Calu3 (cell line): ENCODE data around the gene TEPSIN. TPM values are rescaled to one million over a fixed set of nuclear protein-coding genes. Genes with fewer than 3 reads are reported as not detected.
A peak's percentile ranks its signal among the peaks of the same experiment; 100 is the strongest.

Experiments used
- BruUV-seq: library from RNA; stranded (reverse); fragments of 400-500 nt; replicated peaks from 2 replicates; lab custom pipeline; 2021; lab: Mats Ljungman, UMichigan
- CTCF ChIA-PET: fragments of 300-600 bp; sonication (Branson Sonifier 250); formaldehyde crosslinking; loops from one replicate; lab custom pipeline; 2022; ENCODE audit warnings: antibody characterized with exemption; lab: Charles Lee
- DNase-seq: peaks from one replicate; pipeline ENCODE4 v3.0.0; 2022
- H3K27ac Mint-ChIP-seq: one replicate; pipeline ENCODE4 v1.8.0; 2022; ENCODE audit warnings: mixed read lengths; ENCODE audit not compliant: unreplicated experiment
- H3K27me3 Mint-ChIP-seq: one replicate; pipeline ENCODE4 v1.8.0; 2022; ENCODE audit warnings: mixed read lengths; ENCODE audit not compliant: unreplicated experiment
- H3K36me3 Mint-ChIP-seq: one replicate; pipeline ENCODE4 v1.8.0; 2022; ENCODE audit warnings: mild to moderate bottlenecking, moderate library complexity, mixed read lengths; ENCODE audit not compliant: insufficient read depth, unreplicated experiment
- H3K4me1 Mint-ChIP-seq: one replicate; pipeline ENCODE4 v1.8.0; 2022; ENCODE audit warnings: mild to moderate bottlenecking, low read depth, mixed read lengths; ENCODE audit not compliant: unreplicated experiment
- H3K4me3 Mint-ChIP-seq: one replicate; pipeline ENCODE4 v1.8.0; 2022; ENCODE audit warnings: mild to moderate bottlenecking, low read depth, moderate library complexity, mixed read lengths; ENCODE audit not compliant: unreplicated experiment
- H3K9me3 Mint-ChIP-seq: one replicate; pipeline ENCODE4 v1.8.0; 2022; ENCODE audit warnings: low read depth, mixed read lengths; ENCODE audit not compliant: unreplicated experiment
- intact Hi-C: fragments of 100-400 bp; cut with micrococcal nuclease; formaldehyde crosslinking; loops from one replicate; pipeline ENCODE4 v1.10.0; 2022; ENCODE audit not compliant: unreplicated experiment
- total RNA-seq: library from RNA; stranded (reverse); gene quantifications from 2 replicates; pipeline ENCODE4 v1.2.3, GENCODE V29; 2022
- TF ChIP-seq, protein P1 (sequence below): fragments of 200-600 bp; IDR thresholded peaks from one replicate; pipeline ENCODE4 v1.8.0; 2022; ENCODE audit warnings: antibody characterized with exemption; ENCODE audit not compliant: unreplicated experiment

Gene TEPSIN
- total RNA-seq, 1 experiment from 2014 or later, result 37.0 TPM

DNA sequence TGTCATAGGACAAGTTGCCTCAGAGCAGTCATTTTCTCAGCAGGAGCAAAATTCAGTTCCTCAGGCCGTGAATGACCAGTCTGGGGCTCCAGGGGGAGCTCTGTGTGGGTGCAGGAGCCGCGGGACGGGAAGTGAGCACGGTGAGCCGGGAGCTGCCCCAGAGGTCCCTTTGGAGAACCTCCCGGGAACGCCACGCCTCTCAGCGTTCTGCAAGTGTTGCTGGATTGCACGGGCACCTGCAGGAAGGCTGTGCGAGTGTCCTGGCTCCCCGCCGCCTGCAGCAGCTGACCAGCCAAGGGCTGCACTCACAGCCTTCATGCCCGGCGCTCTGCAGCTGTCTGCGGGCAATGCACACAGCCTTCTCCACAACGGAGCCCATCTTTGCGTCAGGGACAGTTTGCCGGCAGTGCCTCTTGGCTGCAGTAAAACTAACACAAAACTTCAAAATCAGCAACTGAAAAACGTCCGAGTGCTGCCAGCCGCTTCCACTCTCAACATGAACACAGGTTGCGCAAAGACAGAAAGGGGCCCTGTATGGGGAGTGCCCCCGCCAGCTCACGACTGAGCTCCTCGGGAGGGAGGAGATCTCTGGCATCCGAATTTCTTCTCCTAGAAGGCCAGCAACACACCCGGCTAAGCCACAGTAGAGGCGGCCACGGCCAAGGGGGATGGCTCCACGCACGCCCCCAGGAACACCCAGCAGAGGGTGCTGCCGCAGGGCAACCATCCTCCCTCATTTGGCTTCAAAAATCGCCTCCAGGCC, 16.3 kb upstream of the TEPSIN start:
- H3K36me3 Mint-ChIP-seq, result peaks cover 64% of the 10 kb centered on the region
- BruUV-seq, result no TSS peak
- no peak overlapping the region for H3K27ac Mint-ChIP-seq
- peak; percentile 54 for DNase-seq
- H3K4me1 Mint-ChIP-seq, result no peaks in the 10 kb centered on the region
- no peaks in the 10 kb centered on the region for H3K27me3 Mint-ChIP-seq
- no peaks in the 10 kb centered on the region for H3K9me3 Mint-ChIP-seq
- CTCF ChIA-PET, result interaction anchor here (1.0 kb wide), 2 partner anchors 228 to 230 kb away, joined by 3 to 4 read pairs; no protein-coding TSS in a partner anchor
- intact Hi-C loops, result loop anchor here (5.0 kb wide), 1 partner anchor 227 kb away; no protein-coding TSS in a partner anchor
- H3K4me3 Mint-ChIP-seq, result no peak overlapping the region
- TF ChIP-seq, protein P1, sequence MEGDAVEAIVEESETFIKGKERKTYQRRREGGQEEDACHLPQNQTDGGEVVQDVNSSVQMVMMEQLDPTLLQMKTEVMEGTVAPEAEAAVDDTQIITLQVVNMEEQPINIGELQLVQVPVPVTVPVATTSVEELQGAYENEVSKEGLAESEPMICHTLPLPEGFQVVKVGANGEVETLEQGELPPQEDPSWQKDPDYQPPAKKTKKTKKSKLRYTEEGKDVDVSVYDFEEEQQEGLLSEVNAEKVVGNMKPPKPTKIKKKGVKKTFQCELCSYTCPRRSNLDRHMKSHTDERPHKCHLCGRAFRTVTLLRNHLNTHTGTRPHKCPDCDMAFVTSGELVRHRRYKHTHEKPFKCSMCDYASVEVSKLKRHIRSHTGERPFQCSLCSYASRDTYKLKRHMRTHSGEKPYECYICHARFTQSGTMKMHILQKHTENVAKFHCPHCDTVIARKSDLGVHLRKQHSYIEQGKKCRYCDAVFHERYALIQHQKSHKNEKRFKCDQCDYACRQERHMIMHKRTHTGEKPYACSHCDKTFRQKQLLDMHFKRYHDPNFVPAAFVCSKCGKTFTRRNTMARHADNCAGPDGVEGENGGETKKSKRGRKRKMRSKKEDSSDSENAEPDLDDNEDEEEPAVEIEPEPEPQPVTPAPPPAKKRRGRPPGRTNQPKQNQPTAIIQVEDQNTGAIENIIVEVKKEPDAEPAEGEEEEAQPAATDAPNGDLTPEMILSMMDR, result peak; percentile 35

DNA sequence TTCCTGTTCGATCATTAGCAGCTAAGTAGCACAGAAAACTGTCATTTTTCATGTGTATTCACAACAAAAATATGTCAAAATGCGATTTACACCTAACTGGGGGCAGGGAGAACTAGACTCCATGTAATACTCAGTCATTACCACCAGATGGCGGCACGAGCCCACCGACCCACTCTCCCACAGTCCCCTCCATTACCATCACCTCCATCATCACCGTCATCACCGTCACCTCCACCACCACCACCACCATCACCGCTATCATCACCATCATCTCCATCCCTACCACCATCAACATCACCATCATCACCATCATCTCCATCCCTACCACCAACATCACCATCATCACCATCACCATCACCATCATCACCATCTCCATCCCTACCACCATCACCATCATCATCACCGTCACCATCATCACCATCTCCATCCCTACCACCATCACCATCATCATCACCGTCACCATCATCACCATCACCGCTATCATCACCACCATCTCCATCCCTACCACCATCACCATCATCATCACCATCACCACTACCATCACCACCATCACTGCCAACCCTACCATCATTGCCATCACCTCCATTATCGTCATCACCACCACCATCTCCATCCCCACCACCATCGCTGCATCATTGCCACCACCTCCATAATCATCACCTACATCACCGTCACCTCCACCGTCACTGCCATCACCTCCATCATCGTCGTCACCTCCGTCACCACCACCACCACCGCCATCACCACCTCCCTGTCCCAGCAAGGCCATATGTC, 14.7 kb upstream of the TEPSIN start:
- intact Hi-C loops, result loop anchor here (5.0 kb wide), 1 partner anchor 229 kb away; no protein-coding TSS in a partner anchor
- Mint-ChIP-seq H3K27me3 (no peaks in the 10 kb centered on the region), H3K36me3 (peaks cover 68% of the 10 kb centered on the region), H3K27ac (peak overlapping the region; percentile 33), H3K9me3 (no peaks in the 10 kb centered on the region), H3K4me3 (no peak overlapping the region), H3K4me1 (no peaks in the 10 kb centered on the region)
- no TSS peak for BruUV-seq
- CTCF ChIA-PET, result interaction anchor here (1.0 to 1.1 kb wide), 2 partner anchors 231 to 284 kb away, joined by 3 to 4 read pairs; no protein-coding TSS in a partner anchor
- TF ChIP-seq, protein P1, result peak; percentile 85
- peak; percentile 55 for DNase-seq

DNA sequence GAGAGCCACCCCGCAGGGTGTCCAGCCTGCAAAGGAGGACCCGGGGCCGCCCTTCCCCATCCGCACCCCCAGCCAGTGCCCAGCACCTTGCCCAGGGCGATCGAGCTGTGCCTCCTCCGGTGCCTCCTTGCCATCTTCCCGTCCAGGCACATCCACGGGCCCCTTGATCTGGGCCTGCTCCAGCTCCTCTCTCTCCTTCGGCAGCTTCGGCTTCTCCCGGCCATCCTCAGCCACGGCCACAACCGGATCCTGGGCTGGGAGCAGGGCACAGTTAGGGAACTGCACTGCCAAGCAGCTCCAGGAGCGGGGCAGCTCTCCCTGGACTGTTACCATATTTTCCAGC, 14.1 kb upstream of the TEPSIN start:
- TF ChIP-seq, protein P1, result no peak
- Mint-ChIP-seq H3K36me3 (peaks cover 73% of the 10 kb centered on the region), H3K27ac (peak overlapping the region; percentile 33), H3K9me3 (no peaks in the 10 kb centered on the region), H3K27me3 (no peaks in the 10 kb centered on the region), H3K4me1 (no peaks in the 10 kb centered on the region), H3K4me3 (no peak overlapping the region)
- intact Hi-C loops, result loop anchor here (5.0 kb wide), 1 partner anchor 229 kb away; no protein-coding TSS in a partner anchor
- no TSS peak for BruUV-seq
- no peak for DNase-seq
- CTCF ChIA-PET, result interaction anchor here (1.0 to 1.1 kb wide), 2 partner anchors 232 to 285 kb away, joined by 3 to 4 read pairs; no protein-coding TSS in a partner anchor

DNA sequence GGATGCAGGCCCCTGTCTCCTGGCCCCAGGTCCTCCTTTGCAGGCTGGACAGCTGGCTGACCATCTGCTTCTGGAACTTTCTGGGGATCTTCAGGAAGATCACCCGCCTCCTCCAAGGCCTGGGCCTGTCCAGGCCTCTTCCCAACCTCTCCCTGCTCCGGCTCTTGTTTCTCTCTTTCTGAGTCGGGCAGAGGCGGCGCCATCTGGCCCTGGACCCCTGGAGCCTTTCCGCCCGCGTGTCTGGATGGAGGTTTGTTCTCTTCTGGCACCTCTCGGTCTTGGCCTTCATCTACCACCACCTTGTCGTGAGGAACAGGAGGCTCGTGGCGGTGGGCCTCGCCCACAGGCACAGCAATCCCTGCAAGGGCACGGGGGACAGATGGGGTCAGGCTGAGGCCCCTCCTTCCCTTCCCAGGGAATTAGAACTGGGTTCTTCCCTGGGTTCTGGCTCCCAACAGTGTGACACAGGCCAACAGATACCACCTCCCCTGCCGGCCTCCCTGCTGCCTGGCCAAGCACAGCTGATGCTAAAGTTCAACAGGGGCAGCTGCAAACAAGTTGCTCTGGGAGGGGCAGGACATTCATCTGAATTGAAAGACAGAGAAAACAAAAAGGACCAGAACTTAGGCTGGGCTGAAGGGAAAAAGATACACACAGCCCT, 13.6 kb upstream of the TEPSIN start:
- no TSS peak for BruUV-seq
- H3K9me3 Mint-ChIP-seq, result no peaks in the 10 kb centered on the region
- H3K27ac Mint-ChIP-seq, result no peak overlapping the region
- intact Hi-C loops, result loop anchor here (5.0 kb wide), 1 partner anchor 230 kb away; no protein-coding TSS in a partner anchor
- no peak for DNase-seq
- no peaks in the 10 kb centered on the region for H3K4me1 Mint-ChIP-seq
- CTCF ChIA-PET, result interaction anchor here (1.0 to 1.1 kb wide), 2 partner anchors 232 to 286 kb away, joined by 3 to 4 read pairs; no protein-coding TSS in a partner anchor
- no peaks in the 10 kb centered on the region for H3K27me3 Mint-ChIP-seq
- peaks cover 75% of the 10 kb centered on the region for H3K36me3 Mint-ChIP-seq
- TF ChIP-seq, protein P1, result no peak
- H3K4me3 Mint-ChIP-seq, result no peak overlapping the region
